ENCODE measurements around the gene RAI14.

DNA sequence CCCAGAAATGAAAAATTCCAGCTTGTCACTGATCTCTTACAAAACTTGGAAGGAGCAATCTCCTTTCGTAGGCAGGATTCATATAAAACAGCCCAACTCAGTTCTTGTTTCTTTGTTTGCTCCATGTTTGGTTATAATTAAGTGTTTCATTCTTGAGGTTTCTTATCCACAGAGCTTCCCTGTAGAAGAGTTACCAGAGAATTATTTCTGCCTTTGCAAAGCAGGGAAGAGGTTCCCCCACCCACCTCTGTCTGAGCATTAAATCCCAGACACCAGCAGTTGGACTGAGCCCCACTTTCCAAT is 34.1 kb upstream of the RAI14 start:
- TF ChIP-seq CTCF (IDR thresholded peaks at IDR 0.05; ENCODE audit: low read depth, low read length) (no peak), EZH2phosphoT487 (IDR thresholded peaks at IDR 0.05; ENCODE audit: low read depth) (no peak)

All from OCI-LY3 (cell line).